Neural cell (in vitro differentiated cells): Measurements from ENCODE around the gene RNASE13. TPM values are rescaled to one million over a fixed set of nuclear protein-coding genes. Genes with fewer than 3 reads are reported as not detected.

Source experiments
- H2AFZ ChIP-seq: fragments of 200-600, 300-800 bp; sonication (generic), shearing (Covaris generic); 2 replicates; pipeline ENCODE4 v1.6.0; 2014; ENCODE audit warnings: low read depth, mild to moderate bottlenecking, antibody characterized with exemption, low read length, moderate library complexity
- H3F3A ChIP-seq: fragments of 200-600 bp; shearing (Covaris generic); 2 replicates; pipeline ENCODE4 v1.6.1; 2016; ENCODE audit warnings: mild to moderate bottlenecking, moderate library complexity, mixed read lengths, antibody characterized with exemption, low read length; ENCODE audit not compliant: insufficient read depth, poor library complexity, severe bottlenecking
- H3K27ac ChIP-seq: fragments of 200-600, 300-800 bp; sonication (generic), shearing (Covaris generic); 2 replicates; pipeline ENCODE4 v1.5.1; 2014; ENCODE audit warnings: mild to moderate bottlenecking, low read length, moderate library complexity
- H3K27me3 ChIP-seq: fragments of 300-800, 200-600 bp; sonication (generic), shearing (Covaris generic); 2 replicates; pipeline ENCODE4 v1.6.0; 2014; ENCODE audit warnings: mild to moderate bottlenecking, low read depth, low read length, moderate library complexity; ENCODE audit not compliant: insufficient read depth
- H3K36me3 ChIP-seq: fragments of 300-800, 200-600 bp; sonication (generic), shearing (Covaris generic); 2 replicates; pipeline ENCODE4 v1.5.1; 2014; ENCODE audit warnings: mild to moderate bottlenecking, antibody characterized with exemption, low read length, moderate library complexity; ENCODE audit not compliant: insufficient read depth
- H3K4me2 ChIP-seq: fragments of 300-800, 200-600 bp; sonication (generic), shearing (Covaris generic); 2 replicates; pipeline ENCODE4 v1.6.0; 2014; ENCODE audit warnings: mild to moderate bottlenecking, low read length
- H3K4me3 ChIP-seq: fragments of 300-800, 200-600 bp; sonication (generic), shearing (Covaris generic); 2 replicates; pipeline ENCODE4 v1.5.1; 2014; ENCODE audit warnings: mild to moderate bottlenecking, low read length, moderate library complexity
- H3K79me2 ChIP-seq: fragments of 200-600 bp; shearing (Covaris generic); replicated peaks from 2 replicates; pipeline ENCODE4 v1.6.0; 2014; ENCODE audit warnings: mild to moderate bottlenecking, low read length, moderate library complexity; ENCODE audit not compliant: insufficient read depth
- H3K9ac ChIP-seq: fragments of 300-800, 200-600 bp; sonication (generic), shearing (Covaris generic); 2 replicates; pipeline ENCODE4 v1.6.1; 2016; ENCODE audit warnings: mild to moderate bottlenecking, low read length, mixed read lengths
- H3K9me2 ChIP-seq: fragments of 200-600 bp; shearing (Covaris generic); 2 replicates; pipeline ENCODE4 v1.6.1; 2016; ENCODE audit warnings: mild to moderate bottlenecking, low read length, mixed read lengths; ENCODE audit not compliant: insufficient read depth
- H3K9me3 ChIP-seq: fragments of 200-600, 300-800 bp; sonication (generic), shearing (Covaris generic); 2 replicates; pipeline ENCODE4 v1.6.1; 2016; ENCODE audit warnings: mild to moderate bottlenecking, mixed run types, low read length, moderate library complexity, mixed read lengths
- H4K20me1 ChIP-seq: fragments of 200-600 bp; shearing (Covaris generic); 2 replicates; pipeline ENCODE4 v1.6.1; 2016; ENCODE audit warnings: mild to moderate bottlenecking, mixed run types; ENCODE audit not compliant: insufficient read depth
- CTCF ChIP-seq: fragments of 450-650 bp; IDR thresholded peaks from 2 replicates; pipeline ENCODE4 v1.5.1; 2014; ENCODE audit warnings: antibody characterized with exemption, mild to moderate bottlenecking, moderate library complexity; ENCODE audit not compliant: poor library complexity, severe bottlenecking
- EP300 ChIP-seq: fragments of 450-650 bp; conservative IDR thresholded peaks from 2 replicates; pipeline ENCODE4 v1.6.1; 2014; ENCODE audit warnings: antibody characterized with exemption, mild to moderate bottlenecking, moderate library complexity; ENCODE audit not compliant: poor library complexity, severe bottlenecking
- EZH2 ChIP-seq: fragments of 200-600, 300-800 bp; shearing (Covaris generic), sonication (generic); IDR thresholded peaks from 2 replicates; pipeline ENCODE4 v1.6.1; 2014; ENCODE audit warnings: antibody characterized with exemption, low read length, borderline replicate concordance, mild to moderate bottlenecking; ENCODE audit not compliant: insufficient read depth, poor library complexity, severe bottlenecking
- MXI1 ChIP-seq: fragments of 450-650 bp; conservative IDR thresholded peaks from 2 replicates; pipeline ENCODE4 v1.6.1; 2014; ENCODE audit warnings: antibody characterized with exemption, mild to moderate bottlenecking; ENCODE audit not compliant: poor library complexity, severe bottlenecking
- POLR2AphosphoS5 ChIP-seq: IDR thresholded peaks from 2 replicates; pipeline ENCODE4 v1.6.1; 2012
- RAD21 ChIP-seq: fragments of 450-650 bp; conservative IDR thresholded peaks from 2 replicates; pipeline ENCODE4 v1.6.1; 2014; ENCODE audit warnings: antibody characterized with exemption, mild to moderate bottlenecking, moderate library complexity
- REST ChIP-seq: IDR thresholded peaks from 2 replicates; pipeline ENCODE4 v1.6.1; 2012; ENCODE audit warnings: borderline replicate concordance
- SMC3 ChIP-seq: fragments of 450-650 bp; conservative IDR thresholded peaks from 2 replicates; pipeline ENCODE4 v1.6.1; 2014; ENCODE audit warnings: antibody characterized with exemption, mild to moderate bottlenecking, moderate library complexity; ENCODE audit not compliant: poor library complexity
- TAF1 ChIP-seq: IDR thresholded peaks from 2 replicates; pipeline ENCODE4 v1.6.1; 2012; ENCODE audit warnings: low read depth
- polyA plus RNA-seq: library from polyadenylated mRNA; depleted of rRNA; stranded (reverse); fragments of >200 nt; gene quantifications from 2 replicates; pipeline ENCODE4 v1.2.3, GENCODE V29; 2014

Gene RNASE13
- polyA plus RNA-seq, 1 donor from 2014 or later = not detected

- Histone ChIP-seq H3K9ac (no peak overlapping the region), H3K79me2 (no peaks in the 10 kb centered on the region), H3K4me3 (no peak overlapping the region), H3K4me2 (no peak overlapping the region), H3F3A (no peaks in the 10 kb centered on the region), H3K9me3 (no peaks in the 10 kb centered on the region), H4K20me1 (no peaks in the 10 kb centered on the region), H3K27ac (no peak overlapping the region), H3K9me2 (no peaks in the 10 kb centered on the region), H3K27me3 (no peaks in the 10 kb centered on the region), H3K36me3 (no peaks in the 10 kb centered on the region), H2AFZ (no peak overlapping the region)
- no peak for TF ChIP-seq MXI1
- TF ChIP-seq REST = no peak
- TF ChIP-seq TAF1 = no peak
- TF ChIP-seq EP300 = no peak
- no peak for TF ChIP-seq POLR2AphosphoS5
- TF ChIP-seq EZH2 = no peak
- TF ChIP-seq SMC3 = no peak
- no peak for TF ChIP-seq CTCF
- no peak for TF ChIP-seq RAD21
Measured at GRCh38 chr14:21054123-21054767, 19.6 kb upstream of the RNASE13 start.

DNA sequence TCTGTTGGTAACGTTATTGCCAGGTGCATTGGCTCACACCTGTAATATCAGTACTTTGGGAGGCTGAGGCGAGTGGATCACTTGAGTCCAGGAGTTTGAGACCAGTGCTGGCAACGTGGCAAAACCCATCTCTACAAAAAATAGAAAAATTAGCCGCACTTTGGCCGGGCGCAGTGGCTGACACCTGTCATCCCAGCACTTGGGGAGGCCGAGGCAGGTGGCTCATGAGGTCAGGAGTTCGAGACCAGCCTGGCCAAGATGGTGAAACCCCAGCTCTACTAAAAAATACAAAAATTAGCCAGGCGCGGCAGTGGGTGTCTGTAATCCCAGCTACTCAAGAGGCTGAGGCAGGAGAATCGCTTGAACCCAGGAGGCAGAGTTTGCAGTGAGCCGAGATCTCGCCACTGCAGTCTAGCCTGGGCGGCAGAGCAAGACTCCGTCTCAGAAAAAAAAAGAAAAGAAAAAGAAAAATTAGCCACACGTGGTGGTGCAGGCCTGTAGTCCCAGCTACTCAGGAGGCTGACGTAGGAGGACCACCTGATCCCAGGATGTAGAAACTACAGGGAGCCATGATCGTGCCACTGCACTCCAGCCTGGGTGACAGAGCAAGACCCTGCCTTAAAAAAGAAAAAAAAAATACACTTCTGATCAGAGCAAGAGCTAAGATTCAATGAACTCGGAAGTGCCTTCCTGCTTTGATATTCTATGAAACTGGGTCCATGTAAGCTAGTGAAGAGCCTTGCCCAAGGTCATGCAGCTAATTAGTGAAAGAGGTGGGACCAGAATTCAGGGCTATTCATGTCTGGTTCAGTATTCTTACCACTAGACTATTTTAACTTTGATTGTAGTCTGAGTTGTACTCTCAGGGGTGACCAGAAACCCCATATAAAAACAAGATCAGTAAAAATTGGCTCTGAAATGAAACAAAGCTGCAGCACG is 18.8 kb upstream of the RNASE13 start:
- Histone ChIP-seq H3K9ac (no peak overlapping the region), H4K20me1 (no peaks in the 10 kb centered on the region), H3K27ac (no peak overlapping the region), H3K4me3 (no peak overlapping the region), H3K79me2 (no peaks in the 10 kb centered on the region), H3K27me3 (no peaks in the 10 kb centered on the region), H3K9me3 (no peaks in the 10 kb centered on the region), H3F3A (no peaks in the 10 kb centered on the region), H3K4me2 (no peak overlapping the region), H3K36me3 (no peaks in the 10 kb centered on the region), H3K9me2 (no peaks in the 10 kb centered on the region), H2AFZ (no peak overlapping the region)
- no peak for TF ChIP-seq SMC3
- TF ChIP-seq RAD21 = no peak
- TF ChIP-seq EP300 = no peak
- TF ChIP-seq CTCF = no peak
- no peak for TF ChIP-seq REST
- no peak for TF ChIP-seq MXI1
- no peak for TF ChIP-seq POLR2AphosphoS5
- TF ChIP-seq EZH2 = no peak
- no peak for TF ChIP-seq TAF1
